ENCODE results near the gene SDCBP2. TPM values are rescaled to one million over a fixed set of nuclear protein-coding genes. Genes with fewer than 3 reads are reported as not detected.

The SDCBP2 gene
- total and polyA plus RNA-seq, 4 donors, result 1.9 to 6.1 (median 4.7) TPM

- peaks cover 0 to 24% (median 14%) of the 10 kb centered on the region in 4 donors for H3K4me1 ChIP-seq (ENCODE audit: control insufficient read depth in 4 of 4, insufficient read depth in 4 of 4, low read length in 3 of 4)
- TF ChIP-seq YY1 (IDR thresholded peaks at IDR 0.05) (no peak), RXRA (IDR thresholded peaks at IDR 0.05) (no peak), HNF4G (IDR thresholded peaks at IDR 0.05) (no peak), GABPA (IDR thresholded peaks at IDR 0.05 in 1 of 2, conservative IDR thresholded peaks at IDR 0.05 in 1 of 2) (no peak)
- no peak for DNase-seq (ENCODE audit: low spot score)
These were observed 7.3 kb downstream of the SDCBP2 start for GRCh38 chr20:1321654-1321939.

GRCh38 chr20:1320902-1321653 is 7.9 kb downstream of the SDCBP2 start:
- WGBS, result 78% methylated on average over 17 of the region's 17 CpGs
- no peak for TF ChIP-seq REST (IDR thresholded peaks at IDR 0.05)
- TF ChIP-seq SP1 (IDR thresholded peaks at IDR 0.05), result no peak
- TF ChIP-seq HNF4A (conservative IDR thresholded peaks at IDR 0.05), result no peak
- TF ChIP-seq NR2F2 (IDR thresholded peaks at IDR 0.05), result no peak
- no peak for TF ChIP-seq ATF3 (IDR thresholded peaks at IDR 0.05)
- TF ChIP-seq HNF4G (IDR thresholded peaks at IDR 0.05), result no peak
- no peak for TF ChIP-seq ZBTB33 (IDR thresholded peaks at IDR 0.05)
- TF ChIP-seq CTCF (IDR thresholded peaks at IDR 0.05; ENCODE audit: low read depth, low read length, missing input control), result no peak
- no peak for TF ChIP-seq FOXA2 (IDR thresholded peaks at IDR 0.05)
- no peak for TF ChIP-seq MAX (IDR thresholded peaks at IDR 0.05)
- TF ChIP-seq YY1 (IDR thresholded peaks at IDR 0.05), result no peak
- no peak overlapping the region for H3K4me3 ChIP-seq (ENCODE audit: low read depth in 1 of 3, low read length in 3 of 3)

More at GRCh38 chr20:1321654-1321939, 7.3 kb downstream of the SDCBP2 start:
- Histone ChIP-seq H3K27ac (ENCODE audit: low read depth in 1 of 2, low read length in 2 of 2) (no peak overlapping the region), H3K36me3 (ENCODE audit: control insufficient read depth in 4 of 4, insufficient read depth in 3 of 4, low read depth in 1 of 4, low read length in 3 of 4) (no peaks in the 10 kb centered on the region), H3K4me3 (ENCODE audit: low read depth in 1 of 3, low read length in 3 of 3) (no peak overlapping the region), H3K9me3 (ENCODE audit: control insufficient read depth in 4 of 4, low read length in 3 of 4) (no peaks in the 10 kb centered on the region), H3K9ac (ENCODE audit: low read depth in 1 of 2, low read length in 2 of 2) (no peak overlapping the region), H3K27me3 (ENCODE audit: control insufficient read depth in 4 of 4, insufficient read depth in 4 of 4, low read length in 3 of 4) (no peaks in the 10 kb centered on the region)
- WGBS, result 44% methylated on average over 4 of the region's 4 CpGs

More at GRCh38 chr20:1320902-1321653, 7.9 kb downstream of the SDCBP2 start:
- H3K27me3 ChIP-seq (ENCODE audit: control insufficient read depth in 4 of 4, insufficient read depth in 4 of 4, low read length in 3 of 4), result no peaks in the 10 kb centered on the region
- H3K36me3 ChIP-seq (ENCODE audit: control insufficient read depth in 4 of 4, insufficient read depth in 3 of 4, low read depth in 1 of 4, low read length in 3 of 4), result no peaks in the 10 kb centered on the region
- H3K4me1 ChIP-seq (ENCODE audit: control insufficient read depth in 4 of 4, insufficient read depth in 4 of 4, low read length in 3 of 4), result peaks cover 0 to 19% (median 9%) of the 10 kb centered on the region in 4 donors
- H3K9me3 ChIP-seq (ENCODE audit: control insufficient read depth in 4 of 4, low read length in 3 of 4), result no peaks in the 10 kb centered on the region
- H3K27ac ChIP-seq (ENCODE audit: low read depth in 1 of 2, low read length in 2 of 2), result no peak overlapping the region
- DNase-seq (ENCODE audit: low spot score), result no peak
- no peak overlapping the region for H3K9ac ChIP-seq (ENCODE audit: low read depth in 1 of 2, low read length in 2 of 2)
